Vagina (tissue), 2 donors: ENCODE measurements around the gene TTC22. TPM values are rescaled to one million over a fixed set of nuclear protein-coding genes. Genes with fewer than 3 reads are reported as not detected.
A peak's percentile ranks its signal among the peaks of the same experiment; 100 is the strongest.

ENCODE experiments used
- DNase-seq, 2 donors: peaks; one replicate each; pipeline ENCODE4 v3.0.0-alpha.2; 2017; ENCODE audit errors: extremely low spot score in 2 of 2
- H3K27ac ChIP-seq: fragments of 200-600 bp; sonication (generic); one replicate; pipeline ENCODE4 v1.5.1; 2019
- H3K27me3 ChIP-seq: fragments of 200-600 bp; sonication (generic); one replicate; pipeline ENCODE4 v1.5.1; 2019
- H3K36me3 ChIP-seq, 2 donors: fragments of 200-600 bp; sonication (generic); one replicate each; pipeline ENCODE4 v1.5.1; 2017 to 2019
- H3K4me1 ChIP-seq: fragments of 200-600 bp; sonication (generic); one replicate; pipeline ENCODE4 v1.5.1; 2019
- H3K4me3 ChIP-seq, 2 donors: fragments of 200-600 bp; sonication (generic); 1 replicate in 1 of 2; 2 replicates in 1 of 2; pipeline ENCODE4 v1.5.1; 2016 to 2019
- H3K9me3 ChIP-seq: fragments of 200-600 bp; sonication (generic); one replicate; pipeline ENCODE4 v1.5.1; 2019
- CTCF ChIP-seq, 3 experiments: fragments of 450-650 bp in 2 of 3; fragments of 200-600 bp in 1 of 3; sonication (generic) in 1 of 3; IDR thresholded peaks; one replicate each; pipeline ENCODE4 v1.5.1; 2017 to 2019; ENCODE audit warnings: antibody characterized with exemption in 3 of 3, mild to moderate bottlenecking in 2 of 3, moderate library complexity in 2 of 3
- POLR2A ChIP-seq, 2 donors: fragments of 450-650 bp; IDR thresholded peaks; one replicate each; pipeline ENCODE4 v1.6.1; 2017; ENCODE audit warnings: antibody characterized with exemption in 2 of 2, mild to moderate bottlenecking in 2 of 2, moderate library complexity in 2 of 2
- POLR2AphosphoS5 ChIP-seq, 2 donors: sonication (generic); formaldehyde crosslinking; IDR thresholded peaks; one replicate each; pipeline ENCODE4 v1.9.0; 2017; ENCODE audit warnings: antibody characterized with exemption in 2 of 2, mild to moderate bottlenecking in 2 of 2, low read depth in 1 of 2; ENCODE audit not compliant: insufficient read depth in 1 of 2
- intact Hi-C: fragments of 100-400 bp; cut with DNase I; formaldehyde crosslinking; loops from one replicate; pipeline ENCODE4 v1.15.1; 2023
- total RNA-seq: library from RNA; depleted of rRNA; stranded (reverse); fragments of >200 nt; gene quantifications from one replicate; pipeline ENCODE4 v1.2.3, GENCODE V29; 2016

TTC22 gene
- total RNA-seq, 1 donor from 2014 or later = 43.5 TPM

- no peak overlapping the region for H3K27ac ChIP-seq
- no peaks in the 10 kb centered on the region for H3K4me1 ChIP-seq
- no peaks in the 10 kb centered on the region for H3K36me3 ChIP-seq
- DNase-seq = peak; percentile 37 to 55
- no peaks in the 10 kb centered on the region for H3K27me3 ChIP-seq
- H3K4me3 ChIP-seq = no peak overlapping the region
- intact Hi-C loops = no loop called here
- H3K9me3 ChIP-seq = no peaks in the 10 kb centered on the region
- no peak for TF ChIP-seq CTCF (IDR thresholded peaks at IDR 0.05)
- no peak for TF ChIP-seq POLR2AphosphoS5 (IDR thresholded peaks at IDR 0.05; ENCODE audit: insufficient read depth in 1 of 2, low read depth in 1 of 2)
- TF ChIP-seq POLR2A (IDR thresholded peaks at IDR 0.05) = no peak
These were observed 36.1 kb upstream of the TTC22 start for GRCh38 chr1:54837002-54837853.

DNA sequence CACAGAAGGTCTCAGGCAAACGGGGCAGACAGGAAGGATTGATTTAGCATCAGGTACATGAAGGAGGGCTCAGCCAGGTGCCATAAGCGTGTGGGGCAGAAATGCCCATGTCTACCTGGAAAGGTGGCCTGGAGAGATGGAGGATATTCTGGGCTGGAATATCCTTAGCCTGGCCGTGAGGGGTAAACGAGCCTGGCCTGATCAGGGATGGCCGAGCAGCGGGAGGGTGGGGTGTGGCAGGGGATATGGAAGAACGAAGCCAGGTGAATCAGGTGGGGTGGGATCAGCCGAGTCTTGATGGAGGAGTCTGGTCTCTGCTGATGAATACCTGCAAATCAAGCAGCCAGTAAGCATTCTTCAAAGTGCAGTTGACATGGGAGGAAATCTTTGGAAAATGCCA is 35.5 kb upstream of the TTC22 start:
- no peak for TF ChIP-seq POLR2AphosphoS5 (IDR thresholded peaks at IDR 0.05; ENCODE audit: insufficient read depth in 1 of 2, low read depth in 1 of 2)
- TF ChIP-seq POLR2A (IDR thresholded peaks at IDR 0.05) = no peak
- TF ChIP-seq CTCF (IDR thresholded peaks at IDR 0.05) = no peak
- intact Hi-C loops = no loop called here
- H3K4me3 ChIP-seq = no peak overlapping the region
- DNase-seq = peak in 1 of 2 donors; percentile 32
- H3K36me3 ChIP-seq = no peaks in the 10 kb centered on the region
- no peak overlapping the region for H3K27ac ChIP-seq
- H3K4me1 ChIP-seq = no peaks in the 10 kb centered on the region
- H3K9me3 ChIP-seq = no peaks in the 10 kb centered on the region
- H3K27me3 ChIP-seq = no peaks in the 10 kb centered on the region

DNA sequence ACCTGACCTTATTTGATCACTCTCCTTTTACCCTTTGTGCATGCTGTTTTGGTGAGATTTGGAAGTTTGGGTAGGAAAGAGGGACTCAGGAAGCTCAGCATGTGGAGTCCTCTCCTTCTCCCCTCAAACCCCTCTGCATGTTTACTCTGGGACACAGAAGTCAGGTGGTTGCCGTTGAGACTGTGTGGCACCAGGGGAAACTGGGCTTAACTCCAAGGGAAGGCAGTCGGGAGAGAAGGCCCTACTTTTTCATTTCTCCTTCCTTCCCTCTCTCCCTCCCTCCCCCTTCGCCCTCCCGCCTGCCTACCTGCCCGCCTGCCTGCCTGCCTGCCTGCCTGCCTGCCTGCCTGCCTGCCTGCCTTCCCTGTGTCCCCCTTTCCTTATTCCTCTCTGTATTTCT is 34.8 kb upstream of the TTC22 start:
- no peak overlapping the region for H3K27ac ChIP-seq
- no peaks in the 10 kb centered on the region for H3K36me3 ChIP-seq
- no peaks in the 10 kb centered on the region for H3K27me3 ChIP-seq
- H3K4me3 ChIP-seq = no peak overlapping the region
- no peaks in the 10 kb centered on the region for H3K4me1 ChIP-seq
- no peaks in the 10 kb centered on the region for H3K9me3 ChIP-seq
- DNase-seq = peak in 1 of 2 donors; percentile 84
- intact Hi-C loops = no loop called here
- TF ChIP-seq POLR2AphosphoS5 (IDR thresholded peaks at IDR 0.05; ENCODE audit: insufficient read depth in 1 of 2, low read depth in 1 of 2) (no peak), POLR2A (IDR thresholded peaks at IDR 0.05) (no peak), CTCF (IDR thresholded peaks at IDR 0.05) (no peak)

- Histone ChIP-seq H3K27ac (no peak overlapping the region), H3K36me3 (no peaks in the 10 kb centered on the region), H3K4me1 (no peaks in the 10 kb centered on the region), H3K27me3 (no peaks in the 10 kb centered on the region), H3K4me3 (no peak overlapping the region), H3K9me3 (no peaks in the 10 kb centered on the region)
- TF ChIP-seq CTCF (IDR thresholded peaks at IDR 0.05) (no peak), POLR2AphosphoS5 (IDR thresholded peaks at IDR 0.05; ENCODE audit: insufficient read depth in 1 of 2, low read depth in 1 of 2) (no peak), POLR2A (IDR thresholded peaks at IDR 0.05) (no peak)
- DNase-seq = peak; percentile 20 to 46
- intact Hi-C loops = no loop called here
These were observed 34.2 kb upstream of the TTC22 start for GRCh38 chr1:54835131-54835898.
